WTC11 (cell line): ENCODE results near the gene TXN2.

ENCODE experiments used
- CREB1 ChIP-seq: sonication (generic); formaldehyde crosslinking; IDR thresholded peaks from 2 replicates; pipeline ENCODE4 v1.8.0; 2023; ENCODE audit warnings: mild to moderate bottlenecking, missing genetic modification reagents
- GRHL2 ChIP-seq: fragments of 250-450 bp; sonication (Bioruptor Pico); IDR thresholded peaks from 2 replicates; pipeline ENCODE4 v1.8.0; 2022; ENCODE audit warnings: mild to moderate bottlenecking, moderate library complexity; ENCODE audit not compliant: insufficient replicate concordance, severe bottlenecking
- IRF1 ChIP-seq: sonication (generic); formaldehyde crosslinking; IDR thresholded peaks from 2 replicates; pipeline ENCODE4 v1.8.0; 2023; ENCODE audit warnings: missing genetic modification reagents
- JUN ChIP-seq: sonication (generic); formaldehyde crosslinking; IDR thresholded peaks from 2 replicates; pipeline ENCODE4 v1.8.0; 2023; ENCODE audit warnings: mild to moderate bottlenecking, missing genetic modification reagents
- MXD4 ChIP-seq: fragments of 250-450 bp; sonication (Bioruptor Pico); IDR thresholded peaks from 2 replicates; pipeline ENCODE4 v1.8.0; 2021; ENCODE audit warnings: mild to moderate bottlenecking, moderate library complexity, borderline replicate concordance
- OVOL2 ChIP-seq: fragments of 250-450 bp; sonication (Bioruptor Pico); IDR thresholded peaks from 2 replicates; pipeline ENCODE4 v1.9.0; 2021; ENCODE audit warnings: mild to moderate bottlenecking, borderline replicate concordance
- PREB ChIP-seq: sonication (generic); formaldehyde crosslinking; IDR thresholded peaks from 2 replicates; pipeline ENCODE4 v1.8.1; 2022; ENCODE audit warnings: mild to moderate bottlenecking, missing genetic modification reagents, moderate library complexity, borderline replicate concordance
- SP1 ChIP-seq: sonication (generic); formaldehyde crosslinking; conservative IDR thresholded peaks from 2 replicates; pipeline ENCODE4 v1.8.1; 2022; ENCODE audit warnings: missing genetic modification reagents
- TCF7 ChIP-seq: sonication (generic); formaldehyde crosslinking; IDR thresholded peaks from 2 replicates; pipeline ENCODE4 v1.8.0; 2022; ENCODE audit warnings: mild to moderate bottlenecking, low read depth, missing genetic modification reagents, moderate library complexity
- USF1 ChIP-seq: sonication (generic); formaldehyde crosslinking; IDR thresholded peaks from 2 replicates; pipeline ENCODE4 v1.8.0; 2022; ENCODE audit warnings: mild to moderate bottlenecking, missing genetic modification reagents
- ZNF121 ChIP-seq: sonication (generic); formaldehyde crosslinking; IDR thresholded peaks from 2 replicates; pipeline ENCODE4 v1.8.0; 2023; ENCODE audit warnings: missing genetic modification reagents
- ZNF138 ChIP-seq: sonication (generic); formaldehyde crosslinking; conservative IDR thresholded peaks from 2 replicates; pipeline ENCODE4 v1.8.1; 2022; ENCODE audit warnings: mild to moderate bottlenecking, moderate library complexity, missing genetic modification reagents
- TF ChIP-seq, protein P1 (sequence below): fragments of 200-600 bp; IDR thresholded peaks from 2 replicates; pipeline ENCODE4 v1.8.0; 2022; ENCODE audit warnings: antibody characterized with exemption
- TF ChIP-seq, protein P2 (sequence below): sonication (generic); formaldehyde crosslinking; IDR thresholded peaks from 2 replicates; pipeline ENCODE4 v1.8.1; 2023; ENCODE audit warnings: mild to moderate bottlenecking, missing genetic modification reagents, moderate library complexity

DNA sequence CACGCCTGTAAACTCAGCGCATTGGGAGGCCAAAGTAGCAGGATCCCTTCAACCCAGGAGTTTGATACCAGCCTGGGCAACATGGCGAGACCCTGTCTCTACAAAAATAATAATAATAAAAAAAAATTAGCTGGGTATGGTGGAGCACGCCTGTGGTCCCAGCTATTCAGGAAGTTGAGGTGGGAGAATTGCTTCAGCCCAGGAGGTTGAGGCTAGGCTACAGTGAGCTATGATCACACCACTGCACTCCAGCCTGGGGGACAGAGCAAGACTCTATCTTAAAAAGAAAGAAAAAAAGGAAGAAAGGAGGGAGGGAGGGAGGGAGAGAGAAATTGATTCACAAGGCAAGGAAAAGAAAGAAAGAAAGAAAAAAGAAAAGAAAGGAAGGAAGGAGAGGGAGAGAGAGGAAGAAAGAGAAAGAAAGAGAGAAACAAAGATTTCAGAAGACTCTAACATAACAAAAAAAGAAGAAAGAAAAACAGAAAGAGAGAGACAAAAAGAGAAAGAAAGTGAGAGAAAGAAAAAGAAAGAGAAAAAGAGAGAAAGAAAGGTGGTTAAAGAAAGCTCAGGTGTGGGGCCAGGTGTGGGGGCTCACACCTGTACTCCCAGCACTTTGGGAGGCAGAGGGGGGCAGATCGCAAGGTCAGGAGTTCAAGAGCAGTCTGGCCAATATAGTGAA is 56.4 kb downstream of the TXN2 start:
- TF ChIP-seq, protein P1, sequence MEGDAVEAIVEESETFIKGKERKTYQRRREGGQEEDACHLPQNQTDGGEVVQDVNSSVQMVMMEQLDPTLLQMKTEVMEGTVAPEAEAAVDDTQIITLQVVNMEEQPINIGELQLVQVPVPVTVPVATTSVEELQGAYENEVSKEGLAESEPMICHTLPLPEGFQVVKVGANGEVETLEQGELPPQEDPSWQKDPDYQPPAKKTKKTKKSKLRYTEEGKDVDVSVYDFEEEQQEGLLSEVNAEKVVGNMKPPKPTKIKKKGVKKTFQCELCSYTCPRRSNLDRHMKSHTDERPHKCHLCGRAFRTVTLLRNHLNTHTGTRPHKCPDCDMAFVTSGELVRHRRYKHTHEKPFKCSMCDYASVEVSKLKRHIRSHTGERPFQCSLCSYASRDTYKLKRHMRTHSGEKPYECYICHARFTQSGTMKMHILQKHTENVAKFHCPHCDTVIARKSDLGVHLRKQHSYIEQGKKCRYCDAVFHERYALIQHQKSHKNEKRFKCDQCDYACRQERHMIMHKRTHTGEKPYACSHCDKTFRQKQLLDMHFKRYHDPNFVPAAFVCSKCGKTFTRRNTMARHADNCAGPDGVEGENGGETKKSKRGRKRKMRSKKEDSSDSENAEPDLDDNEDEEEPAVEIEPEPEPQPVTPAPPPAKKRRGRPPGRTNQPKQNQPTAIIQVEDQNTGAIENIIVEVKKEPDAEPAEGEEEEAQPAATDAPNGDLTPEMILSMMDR = no peak
- TF ChIP-seq USF1 (CRISPR knock-in tag) (no peak), IRF1 (no peak), TCF7 (CRISPR knock-in tag) (no peak), GRHL2 (CRISPR knock-in tag) (no peak), PREB (CRISPR knock-in tag) (no peak), ZNF138 (CRISPR knock-in tag) (no peak), SP1 (no peak), ZNF121 (CRISPR knock-in tag) (0 out of 2 replicates have a peak, but pooled peaks have one; percentile 29), CREB1 (CRISPR knock-in tag) (no peak), MXD4 (CRISPR knock-in tag) (no peak), JUN (no peak), OVOL2 (no peak)
- TF ChIP-seq, protein P2, sequence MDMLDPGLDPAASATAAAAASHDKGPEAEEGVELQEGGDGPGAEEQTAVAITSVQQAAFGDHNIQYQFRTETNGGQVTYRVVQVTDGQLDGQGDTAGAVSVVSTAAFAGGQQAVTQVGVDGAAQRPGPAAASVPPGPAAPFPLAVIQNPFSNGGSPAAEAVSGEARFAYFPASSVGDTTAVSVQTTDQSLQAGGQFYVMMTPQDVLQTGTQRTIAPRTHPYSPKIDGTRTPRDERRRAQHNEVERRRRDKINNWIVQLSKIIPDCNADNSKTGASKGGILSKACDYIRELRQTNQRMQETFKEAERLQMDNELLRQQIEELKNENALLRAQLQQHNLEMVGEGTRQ (CRISPR knock-in tag) = no peak
